PC-3 (cell line): ENCODE measurements around the gene GNAZ.

Experiments used
- EZH2phosphoT487 ChIP-seq: fragments of 300-600 bp; sonication (generic); IDR thresholded peaks from 2 replicates; pipeline ENCODE4 v1.6.1; 2018; ENCODE audit warnings: mild to moderate bottlenecking, antibody characterized with exemption, low read length, borderline replicate concordance
- TF ChIP-seq, protein P1 (sequence below): fragments of 300-600 bp; sonication (generic); conservative IDR thresholded peaks from 2 replicates; pipeline ENCODE4 v1.5.1; 2017; ENCODE audit warnings: antibody characterized with exemption, low read depth, mild to moderate bottlenecking, low read length

DNA sequence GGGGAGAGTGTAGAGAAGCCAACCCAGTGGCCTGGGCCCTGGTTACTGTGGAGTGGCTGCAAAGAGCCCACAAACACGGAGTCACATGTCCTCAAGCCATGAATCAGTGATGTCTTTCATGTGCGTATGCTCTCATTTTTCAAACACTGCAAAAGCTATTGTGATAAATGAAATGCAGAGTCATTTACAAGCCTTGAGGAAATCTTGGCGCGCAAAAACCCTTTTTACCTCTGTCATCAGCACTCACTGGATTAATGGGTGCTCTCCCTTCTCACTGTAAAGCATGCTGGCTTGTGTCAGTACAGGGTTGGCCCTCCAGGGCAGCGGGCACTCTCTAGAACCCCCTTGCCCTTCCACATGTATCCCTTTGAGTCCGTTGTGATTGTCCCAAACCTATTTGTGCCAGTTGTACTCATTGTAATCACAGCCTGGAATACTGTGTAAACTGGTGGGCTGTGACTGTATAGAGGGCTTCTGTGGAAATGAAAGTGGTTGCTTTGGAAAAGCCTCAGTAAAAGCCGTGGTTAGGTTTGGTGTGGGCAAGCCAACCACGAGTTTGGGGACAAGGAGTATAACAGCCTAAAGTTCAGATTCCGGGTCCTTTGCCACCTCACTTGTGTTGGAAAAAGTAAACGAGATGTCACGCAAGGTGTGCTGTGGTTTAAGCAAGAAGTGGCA lies 10.4 kb downstream of the GNAZ start:
- TF ChIP-seq, protein P1, sequence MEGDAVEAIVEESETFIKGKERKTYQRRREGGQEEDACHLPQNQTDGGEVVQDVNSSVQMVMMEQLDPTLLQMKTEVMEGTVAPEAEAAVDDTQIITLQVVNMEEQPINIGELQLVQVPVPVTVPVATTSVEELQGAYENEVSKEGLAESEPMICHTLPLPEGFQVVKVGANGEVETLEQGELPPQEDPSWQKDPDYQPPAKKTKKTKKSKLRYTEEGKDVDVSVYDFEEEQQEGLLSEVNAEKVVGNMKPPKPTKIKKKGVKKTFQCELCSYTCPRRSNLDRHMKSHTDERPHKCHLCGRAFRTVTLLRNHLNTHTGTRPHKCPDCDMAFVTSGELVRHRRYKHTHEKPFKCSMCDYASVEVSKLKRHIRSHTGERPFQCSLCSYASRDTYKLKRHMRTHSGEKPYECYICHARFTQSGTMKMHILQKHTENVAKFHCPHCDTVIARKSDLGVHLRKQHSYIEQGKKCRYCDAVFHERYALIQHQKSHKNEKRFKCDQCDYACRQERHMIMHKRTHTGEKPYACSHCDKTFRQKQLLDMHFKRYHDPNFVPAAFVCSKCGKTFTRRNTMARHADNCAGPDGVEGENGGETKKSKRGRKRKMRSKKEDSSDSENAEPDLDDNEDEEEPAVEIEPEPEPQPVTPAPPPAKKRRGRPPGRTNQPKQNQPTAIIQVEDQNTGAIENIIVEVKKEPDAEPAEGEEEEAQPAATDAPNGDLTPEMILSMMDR = no peak
- TF ChIP-seq EZH2phosphoT487 = no peak
